KMS-11 (cell line): ENCODE results near the gene TTC28.
"Not testable (repeated sequence)": the region's sequence is repeated elsewhere in the genome, so short reads cannot be mapped to it uniquely, and the experiment has no call there.

Experiments
- H2AFZ ChIP-seq: fragments of 200-600 bp; sonication (generic); 2 replicates; pipeline ENCODE4 v1.6.1; 2016; ENCODE audit warnings: antibody characterized with exemption, mixed run types, low read depth
- H3K27ac ChIP-seq: fragments of 200-600 bp; sonication (generic); 2 replicates; pipeline ENCODE4 v1.6.1; 2016; ENCODE audit warnings: mild to moderate bottlenecking, mixed run types
- H3K27me3 ChIP-seq: fragments of 200-600 bp; sonication (generic); 2 replicates; pipeline ENCODE4 v1.6.1; 2017; ENCODE audit warnings: mild to moderate bottlenecking, low read depth, mixed run types, moderate library complexity; ENCODE audit not compliant: insufficient read depth
- H3K36me3 ChIP-seq: fragments of 200-600 bp; sonication (generic); 2 replicates; pipeline ENCODE4 v1.6.1; 2017; ENCODE audit warnings: mild to moderate bottlenecking, mixed run types; ENCODE audit not compliant: insufficient read depth
- H3K4me1 ChIP-seq: fragments of 200-600 bp; sonication (generic); 2 replicates; pipeline ENCODE4 v1.6.1; 2016; ENCODE audit warnings: mild to moderate bottlenecking, low read depth, mixed run types; ENCODE audit not compliant: poor library complexity, severe bottlenecking
- H3K4me2 ChIP-seq: fragments of 200-600 bp; sonication (generic); 2 replicates; pipeline ENCODE4 v1.7.0; 2016; ENCODE audit warnings: mild to moderate bottlenecking, mixed run types
- H3K4me3 ChIP-seq: fragments of 200-600 bp; sonication (generic); IDR thresholded peaks from 2 replicates; pipeline ENCODE4 v1.6.1; 2017; ENCODE audit warnings: low read depth, low read length, mixed read lengths; ENCODE audit not compliant: insufficient read depth
- H3K79me2 ChIP-seq: fragments of 200-600 bp; sonication (generic); 2 replicates; pipeline ENCODE4 v1.6.1; 2016; ENCODE audit warnings: low read depth, mixed run types; ENCODE audit not compliant: insufficient read depth
- H3K9ac ChIP-seq: fragments of 200-600 bp; sonication (generic); 2 replicates; pipeline ENCODE4 v1.6.1; 2016; ENCODE audit warnings: mild to moderate bottlenecking, mixed run types
- H4K20me1 ChIP-seq: fragments of 200-600 bp; sonication (generic); 2 replicates; pipeline ENCODE4 v1.6.1; 2016; ENCODE audit warnings: mild to moderate bottlenecking, mixed run types; ENCODE audit not compliant: insufficient read depth
- CTCF ChIP-seq: fragments of 200-600 bp; sonication (generic); conservative IDR thresholded peaks from 2 replicates; pipeline ENCODE4 v1.6.1; 2017; ENCODE audit warnings: low read depth, mild to moderate bottlenecking, antibody characterized with exemption, low read length, moderate library complexity, mixed read lengths

The TTC28 gene

GRCh38 chr22:28514321-28514821 lies 165.3 kb downstream of the TTC28 start:
- no peak overlapping the region for H3K27ac ChIP-seq
- H3K4me2 ChIP-seq, result no peak overlapping the region
- H3K4me1 ChIP-seq, result no peaks in the 10 kb centered on the region
- H3K4me3 ChIP-seq, result no peak overlapping the region
- no peaks in the 10 kb centered on the region for H3K79me2 ChIP-seq
- no peak for TF ChIP-seq CTCF
- no peaks in the 10 kb centered on the region for H3K36me3 ChIP-seq
- no peak overlapping the region for H3K9ac ChIP-seq
- no peak overlapping the region for H2AFZ ChIP-seq
- H4K20me1 ChIP-seq, result no peaks in the 10 kb centered on the region
- H3K27me3 ChIP-seq, result no peaks in the 10 kb centered on the region

GRCh38 chr22:28512387-28512786 lies 167.3 kb downstream of the TTC28 start:
- not testable (repeated sequence) for H3K9ac ChIP-seq, H3K36me3 ChIP-seq, H2AFZ ChIP-seq, H4K20me1 ChIP-seq, H3K4me1 ChIP-seq, H3K27me3 ChIP-seq, H3K4me3 ChIP-seq, H3K4me2 ChIP-seq, H3K79me2 ChIP-seq, H3K27ac ChIP-seq

GRCh38 chr22:28507896-28508295 lies 171.7 kb downstream of the TTC28 start:
- Histone ChIP-seq H3K27me3 (no peaks in the 10 kb centered on the region), H3K79me2 (no peaks in the 10 kb centered on the region), H3K27ac (no peak overlapping the region), H3K9ac (no peak overlapping the region), H3K36me3 (no peaks in the 10 kb centered on the region), H2AFZ (no peak overlapping the region), H3K4me1 (no peaks in the 10 kb centered on the region), H3K4me2 (no peak overlapping the region), H3K4me3 (no peak overlapping the region), H4K20me1 (no peaks in the 10 kb centered on the region)
- TF ChIP-seq CTCF, result no peak

DNA sequence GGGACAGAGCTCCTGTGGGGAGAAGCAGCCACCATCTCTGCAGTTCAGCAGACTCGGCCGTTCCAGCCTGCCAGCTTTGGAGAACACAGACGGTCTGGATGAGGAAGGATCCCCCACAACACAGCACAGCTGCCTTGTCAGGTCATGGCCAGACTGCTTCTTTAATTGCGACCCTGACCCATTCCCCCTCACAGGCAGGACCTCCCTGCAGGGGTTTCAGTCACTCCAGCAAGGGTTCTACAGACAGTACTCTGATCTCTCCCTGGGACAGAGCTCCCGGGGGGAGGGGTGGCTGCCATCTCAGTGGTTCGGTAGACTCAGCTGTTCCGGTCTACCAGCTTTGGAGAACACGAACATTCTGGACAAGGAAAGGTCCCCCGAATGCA lies 173.5 kb downstream of the TTC28 start:
- Histone ChIP-seq H3K27ac (no peak overlapping the region), H3K36me3 (no peaks in the 10 kb centered on the region), H2AFZ (no peak overlapping the region), H3K27me3 (no peaks in the 10 kb centered on the region), H4K20me1 (no peaks in the 10 kb centered on the region), H3K4me3 (no peak overlapping the region), H3K4me2 (no peak overlapping the region), H3K4me1 (no peaks in the 10 kb centered on the region), H3K9ac (no peak overlapping the region), H3K79me2 (no peaks in the 10 kb centered on the region)
- TF ChIP-seq CTCF, result no peak

DNA sequence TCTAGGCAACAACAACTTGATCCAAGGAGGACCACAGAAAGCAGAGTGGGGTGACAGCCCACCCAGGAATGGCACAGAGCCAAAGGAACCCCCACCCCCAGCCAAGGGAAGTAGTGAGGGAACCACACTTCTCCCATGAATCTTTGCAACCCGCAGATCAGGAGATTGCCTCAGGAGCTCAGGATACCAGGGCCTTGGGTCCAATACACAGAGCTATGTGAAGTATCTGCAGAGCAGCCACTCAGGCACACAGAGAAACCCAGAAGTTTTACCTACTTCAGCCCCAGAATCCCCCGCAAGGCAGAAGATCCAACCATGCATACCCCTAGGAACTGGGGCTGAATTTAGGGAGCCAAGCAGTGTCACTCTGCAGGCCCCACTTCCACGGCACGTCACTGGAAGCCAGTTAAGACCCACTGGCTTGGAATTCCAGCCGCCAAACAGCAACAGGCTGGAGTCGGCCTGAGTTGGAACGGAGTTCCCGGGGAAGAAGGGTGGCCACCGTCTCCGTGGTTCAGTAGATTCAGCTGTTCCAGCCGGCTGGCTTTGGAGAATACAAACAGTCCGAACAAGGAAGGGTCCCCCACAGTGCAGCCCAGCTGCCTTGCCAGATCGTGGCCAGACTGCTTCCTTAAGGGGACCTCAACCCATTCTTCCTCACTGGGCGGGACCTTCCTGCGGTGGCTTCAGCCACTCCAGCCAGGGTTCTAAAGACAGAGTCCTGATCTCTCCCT lies 174.1 kb downstream of the TTC28 start:
- TF ChIP-seq CTCF, result no peak
- H3K4me1 ChIP-seq, result no peaks in the 10 kb centered on the region
- no peaks in the 10 kb centered on the region for H3K36me3 ChIP-seq
- no peak overlapping the region for H3K27ac ChIP-seq
- no peak overlapping the region for H3K4me2 ChIP-seq
- no peak overlapping the region for H3K4me3 ChIP-seq
- H3K27me3 ChIP-seq, result no peaks in the 10 kb centered on the region
- no peaks in the 10 kb centered on the region for H4K20me1 ChIP-seq
- H2AFZ ChIP-seq, result no peak overlapping the region
- no peak overlapping the region for H3K9ac ChIP-seq
- H3K79me2 ChIP-seq, result no peaks in the 10 kb centered on the region
